ENCODE data around the gene C1QTNF12.

Gene C1QTNF12

DNA sequence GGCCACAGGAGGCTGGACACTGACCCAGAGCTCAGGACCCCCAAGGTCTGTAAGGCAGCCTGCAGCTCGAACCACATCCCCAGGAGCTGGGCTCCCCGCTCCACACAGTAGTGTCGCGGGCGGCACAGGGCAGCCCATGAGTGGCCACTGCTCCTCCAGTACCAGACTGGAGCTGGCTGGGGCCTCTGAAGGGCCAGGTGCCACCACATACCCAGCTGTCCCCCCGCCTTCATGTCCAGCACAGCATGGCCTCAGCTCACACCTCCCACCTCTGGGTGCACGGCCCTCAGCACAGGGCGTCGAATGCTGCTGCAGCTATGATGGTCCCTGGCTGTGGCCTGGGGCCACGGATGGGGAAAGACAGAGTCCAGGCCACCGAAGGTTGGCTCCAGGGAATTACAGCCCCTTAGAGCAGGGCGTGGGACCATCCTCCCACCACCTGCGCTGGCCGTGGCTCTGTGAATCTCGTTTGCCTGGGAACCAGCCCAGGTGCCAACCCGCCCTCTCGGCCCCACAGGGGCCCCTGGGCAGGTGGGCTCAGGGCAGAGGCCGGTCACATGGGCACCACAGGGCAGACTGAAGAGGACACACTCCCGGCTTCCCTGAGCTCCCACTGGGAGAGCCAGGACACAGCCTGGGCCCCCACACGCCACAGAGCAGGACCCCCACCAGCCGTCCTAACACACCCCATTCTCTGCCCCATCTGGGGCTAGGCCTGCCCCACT, 30.5 kb downstream of the C1QTNF12 start:
- no peak for DNase-seq

DNA sequence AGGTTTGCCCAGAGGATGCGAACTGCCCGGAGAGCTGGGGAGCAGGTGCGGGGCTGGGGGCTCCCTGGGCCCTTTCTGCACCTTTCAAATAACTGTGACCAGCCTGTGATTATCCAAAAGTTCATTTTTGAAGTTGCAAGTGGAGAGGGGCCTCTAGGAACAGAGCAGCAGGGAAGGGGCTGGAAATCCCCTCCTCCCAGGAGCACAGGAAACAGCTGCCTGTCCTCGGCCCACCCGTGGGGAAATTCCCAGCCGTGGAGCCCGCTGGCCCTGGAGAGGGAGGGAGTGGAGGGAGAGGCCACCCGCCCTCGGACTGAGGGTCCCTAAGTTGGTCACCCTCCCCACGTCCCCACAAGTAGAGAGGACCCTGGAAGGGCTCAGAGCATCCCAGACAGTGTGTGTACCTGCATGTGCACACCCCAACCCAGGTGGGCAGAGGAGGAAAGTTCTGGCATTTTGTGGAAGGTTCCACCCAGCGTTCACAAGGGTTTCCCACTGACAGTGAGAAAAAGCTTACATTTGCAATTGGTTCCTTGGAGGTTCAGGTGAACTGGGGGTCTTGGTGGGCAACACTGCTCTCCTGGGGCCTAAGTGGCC, 31.3 kb downstream of the C1QTNF12 start:
- DNase-seq = no peak

DNA sequence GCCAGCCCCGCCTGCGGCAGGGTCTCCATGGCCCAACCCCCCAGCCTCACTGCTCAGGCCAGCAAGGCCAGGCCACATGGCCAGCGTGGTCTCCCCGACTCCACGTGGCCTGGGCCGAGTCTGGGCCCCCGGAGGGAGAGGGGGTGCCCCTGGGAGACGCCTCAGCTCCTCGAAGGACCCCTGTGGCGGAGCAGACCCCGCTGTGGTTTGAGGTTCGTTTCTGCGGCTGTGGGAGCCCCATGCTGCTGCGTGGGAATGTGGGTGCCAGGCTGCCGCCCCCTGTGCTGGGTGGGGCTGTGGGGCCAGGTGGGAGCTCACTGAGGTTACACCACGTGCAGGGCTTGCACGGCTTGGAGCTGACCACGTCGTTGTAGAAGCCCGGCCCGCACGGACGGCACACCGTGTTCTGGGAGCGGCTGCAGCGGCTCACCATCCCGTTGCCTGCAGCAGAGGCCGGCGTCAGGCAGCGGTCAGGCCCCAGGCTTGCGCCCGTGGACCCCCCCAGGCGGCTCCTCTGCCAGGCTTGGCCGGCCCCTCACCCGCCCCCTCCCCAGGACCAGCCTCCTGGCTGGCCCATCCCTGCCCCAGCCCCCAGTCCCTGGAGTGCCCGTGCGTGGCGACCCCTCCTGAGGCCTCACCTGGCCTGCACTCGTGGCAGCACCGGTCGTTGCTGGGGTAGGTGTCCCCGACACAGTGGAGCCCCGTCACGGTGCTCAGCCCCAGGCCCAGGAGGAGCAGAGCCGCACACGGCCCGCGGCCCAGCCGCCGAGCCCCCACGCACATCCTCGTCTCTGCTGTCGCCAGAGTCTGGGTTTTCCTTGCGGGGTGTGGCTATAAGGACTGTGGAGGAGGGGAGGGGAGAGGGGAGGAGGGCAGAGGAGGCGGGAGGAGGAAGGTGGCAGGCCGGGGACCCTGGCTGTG, 32.9 kb downstream of the C1QTNF12 start, which contains the start of gene TNFRSF4:
Gene TNFRSF4 (minus strand): TSS at position 809 of the 921 bp plus-strand sequence. CDS start 26 bp downstream, at position 783.
- no peak for DNase-seq

DNA sequence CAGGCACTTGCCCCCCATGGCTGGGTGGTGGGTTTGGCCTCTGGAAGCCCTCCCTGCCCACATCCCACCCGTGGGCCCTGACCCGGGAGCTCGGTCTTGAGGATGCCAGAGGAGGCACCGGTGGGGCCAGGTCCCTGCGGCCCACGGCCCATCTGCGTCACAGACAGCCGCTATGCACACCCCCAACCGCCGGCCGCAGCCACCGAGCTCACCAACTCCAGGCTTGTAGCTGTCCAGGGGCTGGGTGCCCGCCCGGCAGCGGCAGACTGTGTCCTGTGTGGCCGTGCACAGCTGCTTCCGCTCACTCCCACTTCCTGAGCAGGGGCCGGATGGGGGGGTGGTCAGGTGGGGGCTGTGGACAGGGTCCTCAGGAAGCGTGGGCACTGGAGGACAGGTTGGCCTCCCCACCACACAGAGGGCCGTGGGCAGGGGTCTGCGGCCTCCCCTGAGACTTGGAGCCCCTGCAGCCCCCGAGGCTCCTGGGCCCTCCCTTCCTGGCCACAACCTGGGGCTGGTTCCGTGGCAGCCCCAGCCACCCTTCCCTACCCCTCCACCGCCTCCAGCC, 33.7 kb downstream of the C1QTNF12 start:
- no peak for DNase-seq

DNA sequence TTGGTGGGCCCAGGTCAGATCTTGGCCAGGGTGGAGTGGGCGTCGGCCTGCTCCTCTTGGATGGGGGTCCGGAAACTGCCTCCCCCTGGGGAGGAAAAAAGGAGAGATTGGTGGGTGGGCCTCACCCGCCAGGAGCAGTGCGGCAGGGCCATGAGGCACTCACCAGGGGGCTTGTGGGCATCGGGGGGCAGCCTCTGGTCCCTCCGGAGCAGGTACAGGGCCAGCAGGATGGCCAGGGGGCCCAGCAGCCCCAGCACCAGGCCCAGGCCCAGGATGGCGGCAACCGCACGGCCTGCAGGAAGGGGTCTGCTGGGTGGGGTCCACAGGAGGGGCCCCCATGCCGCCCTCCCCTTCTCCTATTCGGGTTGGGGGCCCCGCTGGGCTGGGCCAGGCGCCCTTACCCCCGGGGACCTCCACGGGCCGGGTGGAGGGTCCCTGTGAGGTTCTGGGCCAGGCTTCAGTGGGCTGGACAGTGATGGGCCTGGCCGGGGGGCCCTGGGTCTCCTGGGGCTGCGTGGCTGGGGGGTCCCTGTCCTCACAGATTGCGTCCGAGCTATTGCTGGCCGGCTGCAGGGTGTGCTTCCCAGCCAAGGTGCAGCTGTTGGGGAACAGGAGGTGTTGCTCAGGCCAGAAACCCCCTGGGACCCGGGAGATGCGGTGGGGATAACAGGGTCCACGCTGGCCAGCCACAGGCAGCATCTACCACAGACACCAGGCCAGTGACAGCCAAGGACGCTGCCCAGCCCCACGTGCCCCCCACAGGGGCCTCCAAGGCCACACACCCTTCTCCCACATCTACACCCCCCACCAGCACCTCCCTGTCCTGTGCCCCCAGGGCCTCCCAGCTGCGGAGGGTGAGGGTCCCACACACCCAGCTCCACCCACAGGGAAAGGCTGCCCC, 34.7 kb downstream of the C1QTNF12 start:
- DNase-seq = no peak

DNA sequence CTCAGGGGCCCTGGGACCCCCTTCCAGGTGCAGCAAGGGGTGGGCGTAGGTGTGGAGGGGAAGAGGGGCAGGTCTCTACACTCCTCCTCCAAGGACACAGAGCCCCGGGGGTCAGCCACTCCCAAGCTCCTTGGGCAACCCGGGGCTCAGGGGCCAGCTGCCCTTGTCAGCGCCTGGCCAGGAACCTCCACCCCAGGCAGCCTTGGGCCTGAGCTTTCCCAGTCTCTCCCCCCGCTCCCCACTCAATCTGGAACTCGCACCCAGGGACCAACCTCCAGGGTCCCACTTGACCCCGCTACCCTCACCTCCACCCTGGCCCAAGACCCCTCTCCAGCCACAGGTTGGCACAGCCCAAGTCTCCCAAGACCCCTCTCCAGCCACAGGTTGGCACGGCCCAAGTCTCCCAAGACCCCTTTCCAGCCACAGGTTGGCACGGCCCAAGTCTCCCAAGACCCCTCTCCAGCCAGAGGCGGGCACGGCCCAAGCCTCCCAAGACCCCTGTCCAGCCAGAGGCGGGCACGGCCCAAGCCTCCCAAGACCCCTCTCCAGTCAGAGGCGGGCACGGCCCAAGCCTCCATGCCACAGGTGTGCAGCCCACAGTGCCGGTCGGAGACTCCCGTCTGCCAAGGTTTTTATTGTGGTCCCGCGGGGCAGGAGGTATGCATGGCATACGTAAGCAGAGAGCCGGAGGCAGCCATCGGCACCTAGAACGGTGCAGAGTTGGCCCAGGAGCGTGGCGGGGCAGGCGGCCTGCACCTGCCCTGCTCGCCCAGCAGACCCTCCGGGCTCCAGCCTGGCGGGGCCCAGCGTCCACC, 35.6 kb downstream of the C1QTNF12 start:
- DNase-seq = no peak

DNA sequence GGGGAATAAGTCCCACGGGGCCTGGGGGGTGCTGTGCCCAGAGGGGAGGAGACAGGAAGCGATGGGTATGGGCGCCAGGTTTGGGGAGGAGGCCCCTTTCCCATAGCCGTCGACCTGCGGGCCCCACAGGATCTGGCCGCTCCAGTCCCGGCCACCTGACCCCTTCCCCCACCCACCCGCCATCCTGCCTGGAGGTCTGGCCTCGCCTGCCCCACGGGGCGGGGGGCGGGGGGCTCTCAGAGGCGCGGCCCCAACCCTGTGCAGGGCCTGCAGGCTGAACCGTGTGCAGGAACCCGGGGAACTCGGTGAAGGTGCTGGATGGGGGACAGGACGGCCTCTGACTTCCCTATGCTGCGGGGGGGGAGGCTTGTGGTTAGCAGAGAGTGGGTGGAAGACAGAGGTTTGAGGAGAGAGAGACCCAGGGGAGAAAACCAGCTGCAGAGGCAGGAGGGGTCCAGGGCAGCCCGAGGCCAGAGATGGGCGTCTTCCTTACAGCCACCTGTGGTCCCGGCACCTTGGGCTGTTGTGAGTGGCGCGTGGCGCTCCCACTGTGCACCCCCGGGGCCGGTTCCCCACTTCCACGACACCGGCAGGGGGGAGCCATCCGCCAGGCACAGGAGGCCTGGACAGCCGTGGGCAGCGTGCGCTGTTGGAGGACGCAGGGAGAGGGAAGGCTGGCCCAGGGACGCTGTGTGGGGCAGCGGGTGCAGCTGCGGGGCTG, 37.6 kb downstream of the C1QTNF12 start:
- no peak for DNase-seq

DNA sequence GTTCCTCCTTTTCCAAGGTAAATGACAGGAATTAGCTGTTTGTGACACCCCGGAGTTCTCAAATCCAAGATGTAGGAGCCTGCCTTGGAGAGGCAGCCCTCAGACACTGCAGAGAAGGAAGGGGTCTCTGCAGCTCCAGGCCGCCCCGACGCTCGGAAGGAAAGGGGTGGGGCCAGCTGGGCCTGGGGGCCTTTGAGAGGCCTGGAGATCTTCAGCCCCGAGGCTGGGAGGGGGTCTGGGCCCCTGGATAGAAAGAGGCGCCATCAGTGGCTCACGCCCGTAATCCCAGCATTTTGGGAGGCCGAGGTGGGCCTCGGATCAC, 39.0 kb downstream of the C1QTNF12 start:
- DNase-seq = no peak

DNA sequence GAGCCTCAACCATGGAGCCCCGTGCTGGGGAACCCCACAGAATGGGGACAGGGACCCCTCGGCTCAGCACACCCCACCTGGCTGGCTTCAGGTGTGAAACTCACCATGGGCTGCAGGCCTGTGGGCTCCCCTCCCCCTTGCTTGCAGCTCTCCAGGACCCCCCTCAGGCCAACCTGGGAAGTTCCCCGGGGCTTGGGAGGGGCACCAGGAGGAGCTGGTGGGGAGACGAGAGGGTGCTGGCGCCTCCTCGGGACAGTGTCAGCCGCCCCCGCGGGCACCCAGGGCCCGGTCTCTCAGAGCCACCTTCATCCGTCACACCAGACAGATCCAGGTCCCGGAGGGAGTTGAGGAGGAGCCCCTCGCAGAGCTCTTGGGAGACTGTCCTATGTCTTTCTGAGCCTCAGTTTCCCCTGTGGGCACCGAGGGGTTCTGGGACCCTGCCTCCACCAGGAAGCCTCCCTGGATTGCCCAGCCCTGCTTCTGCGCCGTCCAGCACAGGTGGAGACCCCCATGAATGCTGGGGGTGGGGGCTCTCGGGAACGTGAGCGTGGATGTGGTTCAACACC, 39.5 kb downstream of the C1QTNF12 start:
- no peak for DNase-seq

DNA sequence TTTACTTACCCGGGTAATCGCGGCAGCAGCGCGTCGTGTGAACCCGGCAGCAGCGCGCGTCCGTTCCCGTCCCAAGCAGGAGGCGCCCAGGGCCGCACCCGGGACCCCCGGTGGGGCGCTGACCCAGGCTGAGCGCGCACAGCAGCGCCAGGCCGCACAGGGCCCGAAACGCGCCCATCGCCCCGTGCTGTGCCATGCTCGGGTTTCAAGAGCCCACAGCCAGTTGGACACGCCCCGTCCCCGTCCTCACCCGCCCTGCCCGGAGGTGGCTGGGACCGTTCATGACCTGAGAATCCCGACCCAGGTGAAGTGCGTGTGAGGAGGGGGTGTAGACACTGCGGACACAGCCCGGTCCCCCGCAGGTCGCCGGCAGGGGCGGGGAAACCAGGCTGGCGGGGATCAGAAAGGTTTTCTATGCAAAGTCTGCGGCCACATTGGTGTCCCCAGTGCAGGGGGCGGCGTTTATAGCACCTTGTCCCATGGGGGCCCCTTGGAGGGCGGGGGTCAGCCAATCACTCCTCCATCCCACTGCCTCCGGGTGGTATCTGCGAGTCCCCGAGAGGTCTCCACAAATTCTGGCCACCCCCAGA, 40.1 kb downstream of the C1QTNF12 start, which contains the start of gene TNFRSF18:
Gene TNFRSF18 (minus strand): TSS at position 217 of the 590 bp plus-strand sequence. CDS start 21 bp downstream, at position 196.
- no peak for DNase-seq

DNA sequence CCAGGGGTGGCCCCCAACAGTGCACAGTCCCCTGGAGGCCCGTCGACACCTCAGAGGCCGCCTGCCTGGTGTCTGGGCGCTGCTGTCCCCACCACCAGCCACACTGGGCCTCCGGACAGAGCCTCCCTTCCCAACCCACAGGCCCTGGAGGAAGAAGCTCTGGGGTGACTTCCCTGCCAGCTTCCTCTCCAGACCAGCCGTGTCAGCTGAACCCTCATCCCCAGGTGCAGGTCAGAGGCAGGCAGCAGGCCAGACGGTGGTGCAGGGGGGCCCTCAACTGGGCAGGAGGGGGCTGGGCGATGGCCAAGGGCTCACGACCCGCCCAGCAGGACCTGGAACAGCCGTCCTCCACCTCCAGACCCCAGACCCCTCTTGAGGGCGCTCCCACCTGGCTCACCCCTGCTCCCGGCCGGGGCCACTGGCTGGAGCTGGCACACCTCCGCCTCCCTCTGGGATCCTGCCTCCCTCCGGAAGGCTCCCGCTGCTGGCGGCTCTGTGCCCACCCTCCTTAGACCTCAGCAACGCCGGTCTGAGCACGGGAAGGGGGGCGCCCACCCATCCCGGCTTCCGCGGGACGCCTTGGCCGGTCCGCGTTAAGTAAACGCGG, 40.6 kb downstream of the C1QTNF12 start:
- no peak for DNase-seq

DNA sequence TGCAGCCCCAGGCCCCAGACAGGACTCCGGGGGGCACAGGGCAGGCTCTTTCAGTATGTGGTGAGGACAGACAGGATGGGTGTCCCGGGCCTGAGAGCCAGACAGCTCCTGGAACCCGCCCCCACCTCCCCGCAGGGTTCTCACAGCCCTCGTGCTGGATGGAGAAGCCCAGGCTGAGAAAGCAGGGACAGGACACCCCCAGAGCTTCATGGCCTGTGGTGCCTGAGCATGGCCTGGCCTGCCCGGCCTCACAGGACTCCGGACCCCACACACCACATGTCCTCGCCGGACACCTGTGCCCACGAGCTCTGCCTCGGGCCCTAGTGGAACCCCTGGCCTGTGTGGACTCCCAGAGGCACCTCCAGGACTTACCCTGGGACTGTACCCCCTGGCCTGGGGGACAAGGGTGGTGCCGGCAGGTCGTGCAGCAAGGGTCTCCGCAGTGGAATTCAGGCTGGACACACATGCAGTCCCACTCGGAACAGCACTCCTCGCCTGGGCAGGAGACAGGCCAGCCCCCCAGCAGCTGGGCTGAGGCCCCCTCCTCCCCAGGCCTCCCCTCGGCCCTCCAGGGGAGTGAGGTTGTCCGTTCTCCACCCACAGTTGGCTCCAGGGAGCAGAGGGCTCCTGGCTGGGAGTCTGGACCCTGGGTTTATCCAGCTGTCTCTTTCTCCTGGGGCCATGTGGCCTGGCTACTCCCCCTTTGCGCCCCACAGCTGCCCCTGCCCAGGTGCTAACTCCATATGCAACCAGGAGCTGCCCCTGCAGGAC, 41.3 kb downstream of the C1QTNF12 start:
- no peak for DNase-seq

DNA sequence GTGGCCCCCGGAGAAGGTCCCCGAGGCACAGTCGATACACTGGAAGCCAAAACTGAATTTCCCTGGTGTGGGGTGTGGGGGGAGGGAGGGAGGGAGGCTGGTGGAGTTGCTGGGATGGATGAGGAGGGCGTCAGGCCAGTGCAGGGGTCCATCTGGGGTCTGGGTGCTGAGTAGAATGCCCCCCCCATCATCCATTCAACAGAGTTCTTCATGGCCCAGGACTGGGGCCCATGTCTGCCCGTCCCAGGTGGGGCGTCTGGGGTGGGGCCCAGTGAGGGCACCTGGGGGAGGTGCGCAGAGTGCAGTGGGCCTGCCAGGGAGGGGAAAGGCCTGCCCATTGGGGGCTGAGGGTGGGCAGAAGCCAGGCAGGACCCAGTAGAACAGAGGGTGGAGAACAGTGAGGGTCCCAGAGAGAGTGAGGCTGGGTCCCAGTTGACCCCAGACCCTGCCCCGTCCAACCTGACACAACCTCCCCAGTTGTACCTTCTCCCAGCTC, 42.0 kb downstream of the C1QTNF12 start:
- DNase-seq = no peak

DNA sequence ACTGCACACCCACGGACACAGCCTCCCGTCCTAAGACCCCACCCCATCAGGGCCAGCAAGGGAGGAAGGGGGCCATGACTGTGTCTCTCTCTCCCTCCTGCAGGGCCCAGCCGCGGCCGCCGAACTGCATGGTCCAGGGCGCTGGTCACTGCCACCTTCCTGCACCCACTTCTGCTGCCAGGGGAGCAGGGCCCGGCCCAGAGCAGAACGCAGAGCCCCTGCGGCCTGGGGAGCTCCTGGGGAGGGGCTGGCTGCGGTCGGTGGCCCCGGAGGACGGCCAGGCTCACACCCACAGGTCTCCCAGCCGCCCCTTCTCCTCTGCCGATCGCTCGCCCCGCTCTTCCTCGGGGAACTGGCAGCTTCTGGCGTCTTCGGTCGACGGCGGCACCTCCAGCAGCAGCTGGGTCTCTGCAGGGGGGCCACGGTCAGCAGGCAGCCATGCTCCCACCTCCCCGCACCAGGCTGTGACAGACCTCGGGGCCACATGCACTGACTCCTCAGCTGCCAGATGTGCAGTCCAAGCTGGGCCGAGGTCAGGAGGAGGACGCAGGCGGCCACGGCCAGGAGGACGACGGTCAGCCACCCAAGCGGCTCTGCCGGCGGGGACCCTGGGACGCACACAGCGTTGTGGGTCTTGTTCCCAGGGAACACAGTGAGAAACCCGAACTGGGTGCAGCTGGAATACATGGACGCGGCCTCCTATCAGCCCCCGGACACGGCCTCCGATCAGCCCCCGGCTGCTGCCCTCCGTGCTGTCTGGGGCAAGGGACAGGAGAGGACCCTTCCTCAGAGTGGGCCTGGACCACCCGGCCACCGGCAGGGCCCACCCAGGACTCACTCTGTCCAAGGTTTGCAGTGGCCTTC, 42.7 kb downstream of the C1QTNF12 start:
- no peak for DNase-seq

DNA sequence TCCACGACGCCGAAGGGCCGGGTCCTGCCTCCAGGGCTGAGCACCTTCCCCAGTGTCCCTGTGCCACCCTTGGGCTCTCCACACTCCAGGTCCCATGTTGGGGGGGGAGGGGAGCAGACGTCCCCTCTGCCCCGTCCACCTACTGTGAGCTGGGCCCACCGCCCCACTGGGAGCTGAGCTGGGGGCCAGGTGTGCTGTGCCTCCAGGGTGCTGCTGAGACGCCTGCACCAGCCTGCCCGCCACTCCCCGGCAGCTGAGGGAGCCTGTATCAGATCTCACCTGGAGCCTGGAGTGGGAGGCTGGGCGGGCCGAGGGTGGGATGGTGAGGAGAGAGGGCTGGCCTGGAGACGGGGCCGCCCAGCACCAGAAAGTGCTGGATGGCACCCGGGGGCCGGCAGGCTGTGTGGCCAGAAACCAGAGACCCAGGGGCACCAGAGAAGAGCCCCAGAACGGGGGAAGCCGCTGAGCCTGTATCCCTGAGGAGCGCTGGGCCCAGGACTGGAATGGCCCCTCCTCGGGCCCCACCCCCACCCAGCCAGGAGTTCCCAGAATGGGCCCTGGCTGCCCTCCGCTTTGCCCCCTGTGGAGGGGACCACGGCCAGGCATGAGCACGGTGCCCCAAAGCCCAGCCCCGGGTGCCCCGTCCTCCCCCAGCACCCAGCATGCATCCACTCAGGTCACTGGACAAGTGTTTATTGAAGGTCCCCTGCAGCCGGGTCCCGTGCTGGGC, 43.5 kb downstream of the C1QTNF12 start:
- DNase-seq = no peak
